ENCODE results near the gene TTC12.
A peak's percentile ranks its signal among the peaks of the same experiment; 100 is the strongest.

TTC12 gene

DNA sequence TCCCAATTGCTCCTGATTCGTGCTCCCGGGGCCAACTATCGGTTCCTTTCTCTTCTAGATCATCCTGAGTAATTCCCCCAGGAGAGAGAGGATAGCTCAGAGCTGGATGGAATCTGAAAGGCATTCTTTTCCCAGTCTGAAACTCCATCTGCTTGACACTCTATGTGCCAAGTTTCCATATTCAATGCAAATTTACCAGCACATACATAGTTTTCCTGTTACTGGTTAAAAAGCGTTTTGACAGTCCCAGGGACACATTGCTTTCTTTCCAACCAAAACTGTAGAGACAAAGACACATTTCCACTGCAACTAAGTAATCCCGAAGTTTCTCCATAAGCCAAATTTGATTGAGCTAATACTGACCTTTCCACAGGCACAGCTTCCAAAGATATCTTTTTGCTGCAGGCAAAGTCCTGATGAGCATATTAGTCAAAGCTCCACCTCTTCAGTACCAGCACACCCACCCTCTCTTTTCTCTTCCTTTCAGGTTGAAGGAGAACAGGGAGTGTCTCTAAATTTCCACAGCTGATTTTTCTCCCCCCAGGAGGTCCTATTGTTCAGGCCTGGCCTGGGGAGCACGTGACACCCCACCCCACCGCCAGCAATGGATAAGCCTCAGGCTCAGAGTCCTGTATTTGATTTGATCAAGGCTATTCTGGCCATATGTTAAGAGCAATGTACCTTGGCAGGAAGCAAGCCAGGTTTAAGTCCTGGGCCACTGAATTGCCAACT is 63.5 kb downstream of the TTC12 start:
- no peak for DNase-seq

GRCh38 chr11:113378692-113379091 is 64.3 kb downstream of the TTC12 start:
- DNase-seq, result no peak

GRCh38 chr11:113382121-113382520 is 67.7 kb downstream of the TTC12 start:
- no peak for DNase-seq

DNA sequence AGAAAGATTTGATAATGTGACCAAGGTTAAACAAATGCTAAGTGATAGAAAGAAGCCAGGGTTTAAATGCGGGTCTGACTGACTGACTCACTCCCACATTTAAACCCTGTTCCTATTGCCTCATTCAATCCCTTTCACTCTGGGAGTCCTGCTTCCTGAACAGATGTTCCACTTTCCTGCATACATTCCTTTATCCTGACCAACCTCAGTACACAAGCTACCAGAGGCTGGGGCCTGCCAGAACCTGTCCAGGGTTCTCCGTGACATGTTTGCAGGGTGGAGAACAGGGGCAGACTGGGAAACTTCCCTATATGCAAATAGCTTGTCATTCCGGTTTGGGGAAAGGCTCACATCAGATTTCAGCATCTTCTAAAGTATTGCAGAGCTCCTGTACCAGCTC is 70.2 kb downstream of the TTC12 start:
- no peak for DNase-seq

- no peak for DNase-seq
Observed at GRCh38 chr11:113385749-113386148, 71.4 kb downstream of the TTC12 start.

DNA sequence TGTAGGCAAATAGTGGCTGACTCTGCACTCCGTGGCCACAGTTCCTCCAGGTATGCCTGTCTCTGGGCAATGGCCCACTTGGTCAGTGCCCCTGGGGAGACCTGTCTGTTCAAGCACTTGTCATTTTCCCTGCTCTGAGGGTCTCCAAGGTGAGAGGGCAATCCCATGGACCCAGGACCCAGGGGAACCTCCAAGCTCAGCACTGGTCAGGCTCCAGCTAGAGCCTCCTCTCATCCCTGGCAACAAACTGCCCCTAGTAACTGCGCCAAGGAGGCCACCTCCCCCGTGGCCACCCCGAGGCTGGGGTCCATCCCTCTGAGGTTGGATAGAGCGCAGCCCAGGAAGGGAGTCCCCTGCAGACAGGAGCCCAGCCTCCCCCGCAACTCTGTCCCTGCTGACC is 72.5 kb downstream of the TTC12 start:
- DNase-seq, result no peak

DNA sequence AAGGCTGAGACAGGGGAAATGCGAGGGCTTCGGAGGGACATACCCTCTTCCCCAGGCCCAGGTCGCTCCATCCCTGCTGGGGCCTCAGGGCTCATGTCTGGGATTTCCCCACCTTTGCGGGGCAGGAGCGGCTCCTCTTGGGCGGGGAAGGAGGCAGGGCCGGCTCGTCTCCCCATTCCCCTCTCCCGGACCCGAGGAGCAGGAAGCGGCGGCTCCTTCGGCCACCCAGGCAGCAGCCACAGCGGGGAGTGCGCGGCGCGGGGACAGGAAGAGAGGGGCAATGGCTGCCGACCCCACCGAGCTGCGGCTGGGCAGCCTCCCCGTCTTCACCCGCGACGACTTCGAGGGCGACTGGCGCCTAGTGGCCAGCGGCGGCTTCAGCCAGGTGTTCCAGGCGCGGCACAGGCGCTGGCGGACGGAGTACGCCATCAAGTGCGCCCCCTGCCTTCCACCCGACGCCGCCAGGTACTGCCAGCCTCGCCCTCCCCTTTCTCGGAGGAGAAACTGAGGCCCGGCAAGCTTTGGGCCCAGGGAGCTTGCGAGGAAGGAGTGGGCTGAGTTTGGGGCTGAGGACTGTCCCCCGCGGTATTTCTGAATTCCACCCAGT is 73.3 kb downstream of the TTC12 start, which contains the start of gene ANKK1:
Gene ANKK1 (plus strand): TSS at position 175 of the 607 bp plus-strand sequence. CDS start 106 bp downstream, at position 281.
- DNase-seq, result no peak

DNA sequence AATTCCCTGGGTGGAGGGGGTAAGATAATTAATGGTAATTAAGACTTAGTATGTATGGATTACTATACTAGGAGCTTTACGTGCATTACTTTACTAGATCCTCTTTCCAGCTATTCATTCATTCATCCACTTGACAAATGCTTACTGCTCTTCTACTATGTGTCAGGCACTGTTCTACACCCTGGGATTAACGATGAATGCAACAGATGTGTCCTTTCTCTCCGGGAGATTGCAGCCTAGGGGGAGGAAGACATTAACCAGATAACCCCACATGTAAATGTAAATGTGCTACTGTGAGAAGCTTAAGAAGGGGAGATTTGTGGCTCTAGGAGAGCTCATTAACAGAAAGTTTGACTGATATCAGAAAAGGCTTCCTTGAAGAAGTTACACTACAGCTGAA is 74.9 kb downstream of the TTC12 start:
- DNase-seq, result no peak

DNA sequence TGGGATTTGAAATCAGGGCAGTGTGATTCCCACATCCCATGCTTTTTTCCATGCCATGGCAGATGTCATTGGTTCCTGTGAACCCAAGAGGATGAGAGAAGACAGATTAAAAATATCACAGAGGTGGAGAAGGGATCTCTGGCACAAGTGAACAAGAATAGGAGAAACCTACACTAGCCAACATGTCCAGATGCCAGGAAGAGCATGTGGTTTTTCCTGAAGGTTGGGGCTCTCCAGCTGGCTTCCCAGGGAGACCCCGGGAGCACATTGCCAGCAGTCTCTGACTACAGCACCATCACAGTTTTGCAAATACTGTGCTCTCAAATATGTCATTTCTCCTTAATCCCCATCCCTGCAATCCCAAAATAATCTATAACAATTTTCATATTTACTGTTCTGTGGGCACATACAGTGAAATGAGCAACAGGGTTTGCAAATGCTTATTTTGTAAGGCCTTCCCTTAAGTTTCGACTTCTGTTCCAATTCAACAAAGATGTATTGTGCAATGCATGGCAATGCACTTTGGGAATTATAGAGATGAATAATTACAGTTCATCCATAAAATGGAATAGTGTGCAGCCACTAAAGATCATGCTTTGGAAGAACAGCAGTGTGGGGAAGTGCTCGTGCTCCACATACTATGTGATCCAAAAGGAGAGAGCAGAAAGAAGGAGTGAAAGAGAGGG is 78.0 kb downstream of the TTC12 start:
- no peak for DNase-seq

- DNase-seq, result no peak
Observed at GRCh38 chr11:113393501-113393985, 79.2 kb downstream of the TTC12 start.

GRCh38 chr11:113394919-113395318 is 80.5 kb downstream of the TTC12 start:
- no peak for DNase-seq

GRCh38 chr11:113395782-113396336 is 81.5 kb downstream of the TTC12 start:
- no peak for DNase-seq

- no peak for DNase-seq
Observed at GRCh38 chr11:113396690-113397089, 82.3 kb downstream of the TTC12 start.

DNA sequence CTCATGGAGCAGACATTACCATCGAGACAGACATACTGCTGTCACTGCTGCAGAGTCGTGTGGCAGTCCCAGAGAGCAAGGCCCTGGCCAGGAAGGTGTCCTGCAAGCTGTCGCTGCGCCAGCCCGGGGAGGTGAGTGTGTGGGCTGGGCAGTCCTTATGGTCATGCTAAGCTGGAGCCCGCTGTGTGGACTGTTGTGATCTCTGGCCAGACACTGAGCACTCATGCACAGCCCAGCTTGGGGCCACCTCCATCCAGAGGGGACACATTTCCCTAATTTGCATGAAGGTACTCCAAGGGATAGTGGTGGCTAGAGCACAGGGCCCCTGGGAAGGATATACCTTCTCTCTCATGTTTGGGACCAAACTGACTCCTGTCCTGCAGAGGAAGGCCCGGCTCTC is 82.8 kb downstream of the TTC12 start:
- DNase-seq, result no peak

DNA sequence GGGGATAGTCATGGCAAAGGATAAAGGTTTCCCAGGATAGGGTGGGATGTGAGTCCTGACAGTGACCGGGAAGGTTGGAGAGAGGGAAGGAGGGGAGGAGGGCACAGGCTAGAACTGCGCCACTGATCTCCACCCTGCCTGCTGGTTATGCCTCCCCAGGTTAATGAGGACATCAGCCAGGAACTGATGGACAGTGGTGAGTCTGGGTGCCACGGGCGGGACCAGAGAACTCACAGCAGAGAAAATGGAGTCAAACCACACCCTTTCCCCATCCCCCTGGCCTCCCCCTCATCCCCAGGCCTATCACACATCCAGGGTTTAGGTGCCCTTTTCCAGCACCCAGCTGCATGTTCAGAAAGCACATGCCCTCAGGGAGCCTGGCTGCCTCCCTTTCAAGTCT is 83.4 kb downstream of the TTC12 start:
- DNase-seq, result no peak

GRCh38 chr11:113398669-113399430 is 84.5 kb downstream of the TTC12 start:
- DNase-seq, result no peak

DNA sequence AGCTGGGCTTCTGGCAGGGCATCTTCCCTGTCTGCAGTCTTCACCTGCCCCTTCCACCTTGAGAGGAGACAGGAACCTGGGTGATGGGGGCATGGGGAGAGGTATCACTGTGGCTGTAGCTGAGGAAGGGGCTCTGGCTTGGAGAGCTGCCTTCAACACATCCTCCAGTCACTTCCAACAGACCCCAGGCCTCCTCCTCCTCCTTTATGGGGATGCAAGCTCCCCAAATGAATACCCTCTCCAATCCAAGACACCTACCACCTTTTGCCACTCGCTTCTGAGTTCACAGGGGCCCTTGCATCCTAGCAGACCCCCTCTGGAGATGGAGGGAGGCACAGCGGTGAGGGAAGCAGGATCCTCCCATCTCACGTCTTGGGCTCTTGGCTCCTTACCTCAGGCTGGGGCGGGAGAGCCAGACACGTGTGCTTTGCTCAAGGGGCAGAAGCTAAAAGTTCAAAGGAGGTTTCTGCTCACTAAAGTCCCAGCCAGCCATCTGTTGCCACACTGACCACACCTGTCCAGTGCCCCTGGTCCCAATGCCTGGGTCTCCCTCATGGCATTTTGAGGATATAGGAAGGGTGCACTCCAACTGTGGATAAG is 86.3 kb downstream of the TTC12 start:
- DNase-seq, result no peak

DNA sequence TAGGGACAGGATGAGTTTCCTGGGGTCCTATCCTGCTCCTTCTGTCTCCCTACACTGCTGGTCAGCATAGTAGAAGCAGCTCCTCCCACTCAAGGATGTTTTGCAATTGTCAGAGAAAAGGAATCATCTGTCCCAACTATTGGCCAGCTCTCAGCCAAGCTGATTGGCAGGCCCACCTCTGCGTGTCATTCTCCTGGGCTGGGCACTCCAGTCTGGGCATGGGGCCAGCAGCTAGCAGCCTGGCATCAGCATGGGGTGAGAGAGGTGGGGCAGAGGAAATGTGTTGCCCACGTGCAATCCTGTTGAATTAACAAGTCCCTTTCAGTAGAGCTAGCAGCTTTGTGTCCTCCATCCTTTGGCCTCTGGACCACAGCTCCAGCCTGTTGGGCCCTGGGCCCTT is 87.3 kb downstream of the TTC12 start:
- peak; percentile 76 for DNase-seq

- no peak for DNase-seq
Observed at GRCh38 chr11:113404859-113405430, 90.6 kb downstream of the TTC12 start.

DNA sequence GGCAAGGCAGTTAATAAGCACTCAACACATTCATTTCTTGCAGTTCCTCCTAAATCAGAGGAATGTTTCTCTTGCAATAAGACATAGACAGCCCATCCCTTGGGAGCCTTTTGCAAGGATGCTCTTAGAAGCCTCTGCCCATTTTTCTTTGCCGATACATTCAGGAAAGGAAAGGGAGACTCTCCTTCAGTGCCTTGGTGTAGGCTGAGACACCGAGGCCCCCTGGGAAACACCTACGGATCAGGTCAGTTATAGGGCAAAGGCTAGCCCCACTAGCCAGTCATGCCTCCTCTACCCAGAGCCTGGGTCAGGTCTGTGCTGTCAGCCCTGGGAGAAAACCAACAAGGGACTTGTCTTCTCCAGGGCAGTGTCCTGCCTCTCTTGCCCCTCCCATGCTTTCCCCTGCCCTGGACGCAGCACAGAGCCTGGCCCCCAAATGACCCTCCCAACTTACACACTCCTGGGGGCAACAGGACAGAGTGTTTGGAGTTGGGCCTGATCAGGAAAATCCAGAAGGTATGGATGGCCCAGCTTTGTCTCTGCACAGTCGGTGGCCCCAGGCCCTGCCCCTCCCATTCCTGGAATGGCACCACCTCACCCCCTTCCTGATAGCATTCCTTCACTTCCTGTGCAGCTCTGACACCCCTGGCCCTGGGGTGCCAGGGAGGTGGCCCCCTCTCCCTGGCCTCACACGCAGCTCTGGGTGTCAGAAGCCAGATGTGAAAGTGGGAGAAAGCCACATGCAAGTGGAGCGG is 91.5 kb downstream of the TTC12 start:
- DNase-seq, result no peak

GRCh38 chr11:113407163-113407562 is 92.8 kb downstream of the TTC12 start:
- DNase-seq, result no peak

Data from hematopoietic multipotent progenitor cell treated with erythropoietin and hydrocortisone succinate and interleukin-3 and kit ligand, for 4 days (in vitro differentiated cells).